ENCODE data around the gene DNAJC3.

DNA sequence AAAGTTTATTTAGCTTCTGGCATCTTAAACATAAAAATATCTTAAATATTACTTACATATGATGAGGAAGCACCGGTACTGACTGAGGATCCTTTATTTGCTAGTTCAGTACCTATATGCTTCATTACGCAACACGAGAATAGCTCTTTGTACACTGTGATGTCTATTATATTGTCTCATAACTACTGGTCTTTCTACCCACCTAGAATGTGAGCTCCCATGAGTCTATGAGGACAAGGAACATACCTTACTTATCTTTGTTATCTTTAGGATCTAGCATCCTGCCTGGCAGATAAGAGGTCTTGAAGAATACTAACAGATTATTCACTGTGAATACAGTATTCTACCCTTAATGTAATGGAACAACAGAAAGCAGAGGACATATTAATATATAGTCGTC is 124.9 kb downstream of the DNAJC3 start:
- TF ChIP-seq, protein P1, sequence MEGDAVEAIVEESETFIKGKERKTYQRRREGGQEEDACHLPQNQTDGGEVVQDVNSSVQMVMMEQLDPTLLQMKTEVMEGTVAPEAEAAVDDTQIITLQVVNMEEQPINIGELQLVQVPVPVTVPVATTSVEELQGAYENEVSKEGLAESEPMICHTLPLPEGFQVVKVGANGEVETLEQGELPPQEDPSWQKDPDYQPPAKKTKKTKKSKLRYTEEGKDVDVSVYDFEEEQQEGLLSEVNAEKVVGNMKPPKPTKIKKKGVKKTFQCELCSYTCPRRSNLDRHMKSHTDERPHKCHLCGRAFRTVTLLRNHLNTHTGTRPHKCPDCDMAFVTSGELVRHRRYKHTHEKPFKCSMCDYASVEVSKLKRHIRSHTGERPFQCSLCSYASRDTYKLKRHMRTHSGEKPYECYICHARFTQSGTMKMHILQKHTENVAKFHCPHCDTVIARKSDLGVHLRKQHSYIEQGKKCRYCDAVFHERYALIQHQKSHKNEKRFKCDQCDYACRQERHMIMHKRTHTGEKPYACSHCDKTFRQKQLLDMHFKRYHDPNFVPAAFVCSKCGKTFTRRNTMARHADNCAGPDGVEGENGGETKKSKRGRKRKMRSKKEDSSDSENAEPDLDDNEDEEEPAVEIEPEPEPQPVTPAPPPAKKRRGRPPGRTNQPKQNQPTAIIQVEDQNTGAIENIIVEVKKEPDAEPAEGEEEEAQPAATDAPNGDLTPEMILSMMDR (IDR thresholded peaks at IDR 0.05; ENCODE audit: poor library complexity) = no peak
- TF ChIP-seq EZH2 (IDR thresholded peaks at IDR 0.05; ENCODE audit: borderline replicate concordance) = no peak
